Nephron progenitor cell (in vitro differentiated cells): ENCODE measurements around the gene RANBP1.
"Not testable (repeated sequence)": the region's sequence is repeated elsewhere in the genome, so short reads cannot be mapped to it uniquely, and the experiment has no call there.

ENCODE experiments used
- DNase-seq: peaks from one replicate; pipeline ENCODE4 v3.0.0; 2021
- H3K27ac Mint-ChIP-seq: 2 replicates; pipeline ENCODE4 v1.8.0; 2021; ENCODE audit warnings: mild to moderate bottlenecking, moderate library complexity, mixed read lengths
- H3K27me3 Mint-ChIP-seq: 2 replicates; pipeline ENCODE4 v1.8.0; 2021; ENCODE audit warnings: mild to moderate bottlenecking, low read depth, mixed read lengths; ENCODE audit not compliant: poor library complexity
- H3K36me3 Mint-ChIP-seq: 2 replicates; pipeline ENCODE4 v1.8.0; 2021; ENCODE audit warnings: low read depth, mixed read lengths
- H3K4me1 Mint-ChIP-seq: 2 replicates; pipeline ENCODE4 v1.8.0; 2021; ENCODE audit warnings: mixed read lengths
- H3K4me3 Mint-ChIP-seq: 2 replicates; pipeline ENCODE4 v1.8.0; 2021; ENCODE audit warnings: mild to moderate bottlenecking, moderate library complexity, mixed read lengths
- H3K9me3 Mint-ChIP-seq: 2 replicates; pipeline ENCODE4 v1.8.0; 2021; ENCODE audit warnings: mild to moderate bottlenecking, moderate library complexity, mixed read lengths
- CTCF ChIP-seq: fragments of 200-600 bp; sonication (generic); IDR thresholded peaks from 2 replicates; pipeline ENCODE4 v1.5.0; 2021; ENCODE audit warnings: antibody characterized with exemption

Gene RANBP1

GRCh38 chr22:20115691-20116375 lies at the start of gene RANBP1:
TSS of gene RANBP1 (plus strand) at chr22:20116104. CDS start at chr22:20116185, 81 bp downstream.
- no peak for DNase-seq
- H3K36me3 Mint-ChIP-seq = peaks cover 29% of the 10 kb centered on the region
- H3K4me3 Mint-ChIP-seq = peak within 1 kb of the TSS; percentile 86
- no peak within 1 kb of the TSS for H3K27ac Mint-ChIP-seq
- H3K4me1 Mint-ChIP-seq = peaks cover 29% of the 10 kb centered on the region
- no peak for TF ChIP-seq CTCF
- H3K9me3 Mint-ChIP-seq = no peaks in the 10 kb centered on the region
- H3K27me3 Mint-ChIP-seq = no peaks in the 10 kb centered on the region

GRCh38 chr22:20066617-20067383 lies 49.1 kb upstream of the RANBP1 start:
- Mint-ChIP-seq H3K4me3 (no peak overlapping the region), H3K27ac (no peak overlapping the region), H3K27me3 (no peaks in the 10 kb centered on the region), H3K36me3 (no peaks in the 10 kb centered on the region), H3K9me3 (no peaks in the 10 kb centered on the region), H3K4me1 (peaks cover 9% of the 10 kb centered on the region)
- DNase-seq = no peak
- no peak for TF ChIP-seq CTCF

- H3K27ac Mint-ChIP-seq, H3K9me3 Mint-ChIP-seq, DNase-seq, H3K27me3 Mint-ChIP-seq, H3K36me3 Mint-ChIP-seq, H3K4me3 Mint-ChIP-seq, H3K4me1 Mint-ChIP-seq: not testable (repeated sequence)
Observed at GRCh38 chr22:20067384-20067682, 48.6 kb upstream of the RANBP1 start.

GRCh38 chr22:20068640-20069039 lies 47.3 kb upstream of the RANBP1 start:
- no peaks in the 10 kb centered on the region for H3K36me3 Mint-ChIP-seq
- H3K9me3 Mint-ChIP-seq = no peaks in the 10 kb centered on the region
- no peak for TF ChIP-seq CTCF
- no peak for DNase-seq
- no peaks in the 10 kb centered on the region for H3K27me3 Mint-ChIP-seq
- H3K27ac Mint-ChIP-seq = no peak overlapping the region
- H3K4me3 Mint-ChIP-seq = no peak overlapping the region
- no peaks in the 10 kb centered on the region for H3K4me1 Mint-ChIP-seq

GRCh38 chr22:20069331-20070042 lies 46.4 kb upstream of the RANBP1 start:
- TF ChIP-seq CTCF = no peak

GRCh38 chr22:20071524-20071972 lies 44.4 kb upstream of the RANBP1 start:
- Mint-ChIP-seq H3K27ac (peak overlapping the region; percentile 7), H3K27me3 (peaks cover 3% of the 10 kb centered on the region), H3K4me1 (peaks cover 2% of the 10 kb centered on the region), H3K9me3 (no peaks in the 10 kb centered on the region), H3K4me3 (no peak overlapping the region), H3K36me3 (no peaks in the 10 kb centered on the region)
- no peak for DNase-seq
- TF ChIP-seq CTCF = no peak

More at GRCh38 chr22:20069331-20070042, 46.4 kb upstream of the RANBP1 start:
- no peaks in the 10 kb centered on the region for H3K36me3 Mint-ChIP-seq
- H3K4me3 Mint-ChIP-seq = no peak overlapping the region
- H3K27ac Mint-ChIP-seq = no peak overlapping the region
- DNase-seq = no peak
- no peaks in the 10 kb centered on the region for H3K27me3 Mint-ChIP-seq
- H3K9me3 Mint-ChIP-seq = no peaks in the 10 kb centered on the region
- H3K4me1 Mint-ChIP-seq = no peaks in the 10 kb centered on the region
